B cell (primary cell): ENCODE data around the gene SAMD9. TPM values are rescaled to one million over a fixed set of nuclear protein-coding genes. Genes with fewer than 3 reads are reported as not detected.

Experiments used
- ATAC-seq: fragments of 200-7000 bp; cut with Tn5 transposase; one replicate; pipeline ENCODE4 v1.10.0; 2021; ENCODE audit warnings: low read depth, mild to moderate bottlenecking, moderate number of reproducible peaks, moderate library complexity
- CTCF ChIA-PET: fragments of 350-600 bp; sonication (Branson Sonifier 250); formaldehyde crosslinking; loops from one replicate; lab custom pipeline; 2021; ENCODE audit warnings: antibody characterized with exemption, inconsistent platforms; lab: Charles Lee
- POLR2A ChIA-PET: fragments of 350-600 bp; sonication (Branson Sonifier 250); formaldehyde crosslinking; loops from one replicate; lab custom pipeline; 2021; ENCODE audit warnings: antibody characterized with exemption; lab: Charles Lee
- DNase-seq: peaks from one replicate; pipeline ENCODE4 v3.0.0; 2013
- H2AFZ ChIP-seq: 2 replicates; pipeline ENCODE4 v1.6.1; 2012; ENCODE audit warnings: mild to moderate bottlenecking, low read depth, low read length; ENCODE audit not compliant: insufficient read depth, poor library complexity, severe bottlenecking
- H3K27ac ChIP-seq, 2 donors: 1 replicate in 1 of 2; 2 replicates in 1 of 2; pipeline ENCODE4 v1.5.1; 2012 to 2013; ENCODE audit warnings: low read length in 2 of 2, mild to moderate bottlenecking in 2 of 2, moderate library complexity in 1 of 2
- H3K27me3 ChIP-seq, 4 experiments: fragments of 200-600 bp in 1 of 4; sonication (generic) in 1 of 4; replicated peaks in 1 of 4; 1 replicate in 2 of 4; 2 replicates in 2 of 4; pipeline versions ENCODE4 v1.6.1 to v1.7.0; 2013 to 2016; ENCODE audit warnings: low read length in 3 of 4, mild to moderate bottlenecking in 2 of 4, mixed read lengths in 1 of 4, moderate library complexity in 1 of 4; ENCODE audit not compliant: insufficient read depth in 4 of 4, control insufficient read depth in 3 of 4; ENCODE audit errors: control extremely low read depth in 1 of 4
- H3K36me3 ChIP-seq, 2 experiments: replicated peaks in 1 of 2; 1 replicate in 1 of 2; 2 replicates in 1 of 2; pipeline versions ENCODE4 v1.6.1 to v1.7.1; 2013; ENCODE audit warnings: low read length in 1 of 2; ENCODE audit not compliant: insufficient read depth in 2 of 2, control insufficient read depth in 1 of 2; ENCODE audit errors: control extremely low read depth in 1 of 2, extremely low read depth in 1 of 2
- H3K4me1 ChIP-seq, 2 donors: fragments of 200-600 bp in 1 of 2; sonication (generic) in 1 of 2; 1 replicate in 1 of 2; 2 replicates in 1 of 2; pipeline versions ENCODE4 v1.5.1 to v1.6.1; 2013 to 2017; ENCODE audit warnings: low read length in 2 of 2; ENCODE audit not compliant: control insufficient read depth in 2 of 2, insufficient read depth in 2 of 2
- H3K4me2 ChIP-seq: replicated peaks from 2 replicates; pipeline ENCODE3; 2012; ENCODE audit warnings: mild to moderate bottlenecking, low read depth, low read length; ENCODE audit not compliant: poor library complexity, severe bottlenecking
- H3K4me3 ChIP-seq, 5 experiments: fragments of 200-600 bp in 1 of 5; sonication (generic) in 1 of 5; 1 replicate in 3 of 5; 2 replicates in 2 of 5; pipeline versions ENCODE4 v1.5.1 to v1.7.0; 2011 to 2016; ENCODE audit warnings: low read length in 4 of 5, mild to moderate bottlenecking in 4 of 5, low read depth in 2 of 5, control low read depth in 1 of 5, moderate library complexity in 1 of 5; ENCODE audit not compliant: insufficient read depth in 1 of 5; ENCODE audit errors: control extremely low read depth in 1 of 5, extremely low read depth in 1 of 5
- H3K79me2 ChIP-seq: fragments of 200-600 bp; sonication (generic); one replicate; pipeline ENCODE4 v1.6.0; 2016; ENCODE audit warnings: low read length; ENCODE audit not compliant: control insufficient read depth, insufficient read depth
- H3K9ac ChIP-seq: fragments of 200-600 bp; sonication (generic); 2 replicates; pipeline ENCODE4 v1.6.1; 2017; ENCODE audit warnings: mild to moderate bottlenecking, low read length, moderate library complexity
- H3K9me3 ChIP-seq, 3 donors: one replicate each; pipeline versions ENCODE4 v1.6.1 to v1.7.1; 2013; ENCODE audit warnings: low read length in 2 of 3; ENCODE audit not compliant: control insufficient read depth in 2 of 3, insufficient read depth in 1 of 3; ENCODE audit errors: control extremely low read depth in 1 of 3
- H4K20me1 ChIP-seq: 2 replicates; pipeline ENCODE4 v1.6.0; 2012; ENCODE audit warnings: mild to moderate bottlenecking, low read length; ENCODE audit not compliant: insufficient read depth, control insufficient read depth, poor library complexity, severe bottlenecking
- H3K27ac Mint-ChIP-seq: one replicate; pipeline ENCODE4 v1.8.0; 2021; ENCODE audit warnings: mixed read lengths
- H3K27me3 Mint-ChIP-seq: one replicate; pipeline ENCODE4 v1.8.0; 2021; ENCODE audit warnings: mixed read lengths
- H3K4me1 Mint-ChIP-seq: one replicate; pipeline ENCODE4 v1.8.0; 2021; ENCODE audit warnings: mixed read lengths
- H3K4me3 Mint-ChIP-seq: one replicate; pipeline ENCODE4 v1.8.0; 2021; ENCODE audit warnings: mixed read lengths
- H3K9me3 Mint-ChIP-seq: one replicate; pipeline ENCODE4 v1.8.0; 2022; ENCODE audit warnings: mixed read lengths; ENCODE audit not compliant: insufficient read depth
- CTCF ChIP-seq: fragments of 200-600 bp; IDR thresholded peaks from one replicate; pipeline ENCODE4 v1.8.0; 2022; ENCODE audit warnings: antibody characterized with exemption, mild to moderate bottlenecking
- EZH2 ChIP-seq: IDR thresholded peaks from 2 replicates; pipeline ENCODE4 v1.6.1; 2012; ENCODE audit warnings: borderline replicate concordance, low read depth, mild to moderate bottlenecking, moderate library complexity, low read length; ENCODE audit not compliant: insufficient read depth, poor library complexity, severe bottlenecking
- WGBS: methylation state at CpG from one replicate; pipeline ENCODE4 v1.1.5; 2013; ENCODE audit warnings: missing lambda C conversion rate; ENCODE audit not compliant: insufficient coverage; 5-methylcytosine and 5-hydroxymethylcytosine counted together
- intact Hi-C: fragments of 100-400 bp; cut with micrococcal nuclease; formaldehyde crosslinking; loops from one replicate; pipeline ENCODE4 v1.10.0; 2022
- polyA plus RNA-seq: library from polyadenylated mRNA; depleted of rRNA; stranded (reverse); fragments of >200 nt; gene quantifications from 2 replicates; pipeline ENCODE4 v1.2.3, GENCODE V29; 2012
- total RNA-seq, 2 donors: library from RNA; stranded (reverse); fragments of 120-200 nt in 1 of 2; gene quantifications; 1 replicate in 1 of 2; 2 replicates in 1 of 2; pipeline versions ENCODE4 v1.2.3 to v1.2.4, GENCODE V29; 2013 to 2022

Gene SAMD9
- total and polyA plus RNA-seq, 2 donors (not counting 1 experiment from before 2014, with no cell fraction given): 6.2 to 42.1 TPM

DNA sequence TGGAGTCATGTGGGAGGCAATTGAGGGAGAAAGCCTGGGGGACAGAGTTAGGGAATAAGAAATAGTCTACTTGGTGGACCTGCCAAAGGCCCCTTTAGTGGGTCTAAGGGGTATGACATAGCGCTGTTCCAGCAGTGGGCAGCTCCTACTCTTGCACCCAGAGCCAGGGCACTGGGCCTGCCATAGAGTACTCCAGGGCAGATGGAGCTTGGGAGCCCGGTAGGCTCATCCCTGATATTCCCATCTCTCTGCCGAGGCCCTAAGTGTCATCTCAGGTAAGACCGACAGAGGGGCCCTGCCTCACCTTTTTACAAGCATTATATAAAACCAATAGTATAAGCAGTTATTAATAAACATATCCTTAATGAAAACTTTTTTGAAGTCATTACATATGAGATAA, 20.8 kb upstream of the SAMD9 start:
- Histone ChIP-seq H2AFZ (no peak overlapping the region), H3K36me3 (peaks cover 44 to 89% of the 10 kb centered on the region in 2 experiments), H3K4me3 (no peak overlapping the region), H3K27ac (no peak overlapping the region), H3K4me2 (no peak overlapping the region), H3K4me1 (no peaks in the 10 kb centered on the region), H3K79me2 (no peaks in the 10 kb centered on the region), H4K20me1 (no peaks in the 10 kb centered on the region), H3K27me3 (no peaks in the 10 kb centered on the region), H3K9ac (no peak overlapping the region), H3K9me3 (peaks cover 11 to 31% (median 12%) of the 10 kb centered on the region in 3 donors)
- Mint-ChIP-seq H3K9me3 (peaks cover 12% of the 10 kb centered on the region), H3K27me3 (no peaks in the 10 kb centered on the region), H3K4me1 (no peaks in the 10 kb centered on the region), H3K27ac (no peak overlapping the region), H3K4me3 (no peak overlapping the region)
- TF ChIP-seq EZH2: no peak
- ChIA-PET POLR2A (no interaction called here), CTCF (no interaction called here)
- DNase-seq (no peak), ATAC-seq (no peak)
- WGBS: 100% methylated on average over 1 of the region's 4 CpGs
- intact Hi-C loops: no loop called here

- ChIA-PET POLR2A (no interaction called here), CTCF (no interaction called here)
- Histone ChIP-seq H3K4me2 (no peak overlapping the region), H3K4me3 (no peak overlapping the region), H3K4me1 (no peaks in the 10 kb centered on the region), H2AFZ (no peak overlapping the region), H3K9me3 (peaks cover 4 to 69% (median 26%) of the 10 kb centered on the region in 3 donors), H3K36me3 (peaks cover 20 to 34% of the 10 kb centered on the region in 2 experiments), H3K27ac (no peak overlapping the region), H4K20me1 (no peaks in the 10 kb centered on the region), H3K79me2 (no peaks in the 10 kb centered on the region), H3K27me3 (no peaks in the 10 kb centered on the region), H3K9ac (no peak overlapping the region)
- ATAC-seq: no peak
- no CpG with 5 or more reads among the region's 1 CpG for WGBS
- Mint-ChIP-seq H3K9me3 (peaks cover 23% of the 10 kb centered on the region), H3K4me3 (no peak overlapping the region), H3K27me3 (no peaks in the 10 kb centered on the region), H3K4me1 (no peaks in the 10 kb centered on the region), H3K27ac (no peak overlapping the region)
- intact Hi-C loops: no loop called here
- DNase-seq: no peak
- TF ChIP-seq CTCF (no peak), EZH2 (no peak)
Observed at GRCh38 chr7:93133005-93133404, 15.2 kb upstream of the SAMD9 start.
